OCI-LY1 (cell line): Measurements from ENCODE around the gene PTPRA.
A peak's percentile ranks its signal among the peaks of the same experiment; 100 is the strongest.

Experiments
- H2AFZ ChIP-seq: fragments of 200-600 bp; sonication (generic), shearing (Covaris generic); 2 replicates; pipeline ENCODE4 v1.6.0; 2014; ENCODE audit warnings: antibody characterized with exemption, mild to moderate bottlenecking, low read length
- H3F3A ChIP-seq: fragments of 200-600 bp; sonication (generic), shearing (Covaris generic); 2 replicates; pipeline ENCODE4 v1.6.0; 2014; ENCODE audit warnings: mild to moderate bottlenecking, antibody characterized with exemption, low read length, moderate library complexity; ENCODE audit not compliant: insufficient read depth
- H3K27ac ChIP-seq: fragments of 200-600 bp; sonication (generic); 2 replicates; pipeline ENCODE4 v1.5.1; 2014; ENCODE audit warnings: low read length, mixed run types, mild to moderate bottlenecking, low read depth; ENCODE audit not compliant: poor library complexity, severe bottlenecking
- H3K27me3 ChIP-seq: fragments of 200-600 bp; sonication (generic); 2 replicates; pipeline ENCODE4 v1.6.0; 2014; ENCODE audit warnings: antibody characterized with exemption, mild to moderate bottlenecking, low read length, moderate library complexity; ENCODE audit not compliant: insufficient read depth
- H3K36me3 ChIP-seq: fragments of 200-600 bp; sonication (generic); 2 replicates; pipeline ENCODE4 v1.6.1; 2014; ENCODE audit warnings: mild to moderate bottlenecking, antibody characterized with exemption, low read length, moderate library complexity, mixed read lengths; ENCODE audit not compliant: insufficient read depth
- H3K4me1 ChIP-seq: fragments of 200-600 bp; sonication (generic); 2 replicates; pipeline ENCODE4 v1.5.1; 2014; ENCODE audit warnings: mild to moderate bottlenecking, low read length, moderate library complexity; ENCODE audit not compliant: insufficient read depth, severe bottlenecking
- H3K4me2 ChIP-seq: fragments of 200-600 bp; sonication (generic), shearing (Covaris generic); 2 replicates; pipeline ENCODE4 v1.6.1; 2014; ENCODE audit warnings: low read length
- H3K4me3 ChIP-seq: fragments of 200-600 bp; sonication (generic); 2 replicates; pipeline ENCODE4 v1.5.1; 2014; ENCODE audit warnings: low read length, low read depth, mild to moderate bottlenecking, mixed read lengths; ENCODE audit not compliant: poor library complexity, severe bottlenecking
- H3K79me2 ChIP-seq: fragments of 200-600 bp; shearing (Covaris generic); 2 replicates; pipeline ENCODE4 v1.6.1; 2016; ENCODE audit warnings: mixed run types, low read length, mixed read lengths; ENCODE audit not compliant: insufficient read depth
- H3K9ac ChIP-seq: fragments of 200-600 bp; sonication (generic), shearing (Covaris generic); 2 replicates; pipeline ENCODE4 v1.6.1; 2014; ENCODE audit warnings: mild to moderate bottlenecking, low read length, mixed read lengths
- H3K9me2 ChIP-seq: fragments of 200-600 bp; sonication (generic), shearing (Covaris generic); 2 replicates; pipeline ENCODE4 v1.6.1; 2014; ENCODE audit warnings: low read depth, mild to moderate bottlenecking, low read length, mixed read lengths
- H3K9me3 ChIP-seq: fragments of 200-600 bp; shearing (Covaris generic); 2 replicates; pipeline ENCODE4 v1.6.1; 2014; ENCODE audit warnings: low read length, mixed read lengths
- H4K20me1 ChIP-seq: fragments of 200-600 bp; sonication (generic), shearing (Covaris generic); 2 replicates; pipeline ENCODE4 v1.6.0; 2016; ENCODE audit warnings: mild to moderate bottlenecking, low read length; ENCODE audit not compliant: insufficient read depth
- EZH2 ChIP-seq: fragments of 200-600 bp; sonication (generic), shearing (Covaris generic); IDR thresholded peaks from 2 replicates; pipeline ENCODE4 v1.8.0; 2017; ENCODE audit warnings: borderline replicate concordance, mixed run types, mild to moderate bottlenecking, antibody characterized with exemption, low read length, moderate library complexity, mixed read lengths
- TF ChIP-seq, protein P1 (sequence below): fragments of 200-600 bp; sonication (generic), shearing (Covaris generic); IDR thresholded peaks from 2 replicates; pipeline ENCODE4 v1.5.1; 2017; ENCODE audit warnings: mild to moderate bottlenecking, antibody characterized with exemption, low read length, moderate library complexity, mixed read lengths

The PTPRA gene

DNA sequence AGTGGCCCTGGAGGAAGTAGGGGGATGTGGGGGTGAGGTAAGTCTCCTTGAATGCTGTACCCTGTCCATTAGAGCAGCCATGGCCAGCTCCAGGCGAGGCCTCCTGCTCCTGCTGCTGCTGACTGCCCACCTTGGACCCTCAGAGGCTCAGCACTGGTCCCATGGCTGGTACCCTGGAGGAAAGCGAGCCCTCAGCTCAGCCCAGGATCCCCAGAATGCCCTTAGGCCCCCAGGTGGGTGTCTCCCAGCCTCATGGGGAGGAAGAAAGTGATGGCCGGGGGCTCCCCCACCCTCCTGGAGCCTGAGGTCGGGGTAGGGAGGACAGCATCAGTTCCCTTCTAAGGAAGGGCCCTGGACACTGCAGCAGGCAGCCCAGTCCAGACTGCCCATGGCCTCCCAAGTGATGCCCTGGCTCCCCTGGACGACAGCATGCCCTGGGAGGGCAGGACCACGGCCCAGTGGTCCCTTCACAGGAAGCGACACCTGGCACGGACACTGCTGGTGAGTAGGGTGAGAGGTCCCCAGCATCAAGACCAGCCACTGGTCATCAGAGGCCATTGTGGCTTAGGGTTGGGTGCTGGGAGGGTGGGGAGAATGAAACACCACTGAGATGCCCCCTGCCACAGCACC is 171.2 kb downstream of the PTPRA start:
- Histone ChIP-seq H3K4me3 (no peak overlapping the region), H3K36me3 (peaks cover 27% of the 10 kb centered on the region), H3K9me2 (no peaks in the 10 kb centered on the region), H3K79me2 (peaks cover 5% of the 10 kb centered on the region; the same call in 1 of the 2 replicates), H3K9ac (no peak overlapping the region), H2AFZ (no peak overlapping the region), H3K4me1 (peaks cover 19% of the 10 kb centered on the region), H3K4me2 (no peak overlapping the region), H3K27me3 (no peaks in the 10 kb centered on the region), H3K9me3 (no peaks in the 10 kb centered on the region), H4K20me1 (no peaks in the 10 kb centered on the region), H3F3A (no peaks in the 10 kb centered on the region), H3K27ac (no peak overlapping the region)
- TF ChIP-seq, protein P1, sequence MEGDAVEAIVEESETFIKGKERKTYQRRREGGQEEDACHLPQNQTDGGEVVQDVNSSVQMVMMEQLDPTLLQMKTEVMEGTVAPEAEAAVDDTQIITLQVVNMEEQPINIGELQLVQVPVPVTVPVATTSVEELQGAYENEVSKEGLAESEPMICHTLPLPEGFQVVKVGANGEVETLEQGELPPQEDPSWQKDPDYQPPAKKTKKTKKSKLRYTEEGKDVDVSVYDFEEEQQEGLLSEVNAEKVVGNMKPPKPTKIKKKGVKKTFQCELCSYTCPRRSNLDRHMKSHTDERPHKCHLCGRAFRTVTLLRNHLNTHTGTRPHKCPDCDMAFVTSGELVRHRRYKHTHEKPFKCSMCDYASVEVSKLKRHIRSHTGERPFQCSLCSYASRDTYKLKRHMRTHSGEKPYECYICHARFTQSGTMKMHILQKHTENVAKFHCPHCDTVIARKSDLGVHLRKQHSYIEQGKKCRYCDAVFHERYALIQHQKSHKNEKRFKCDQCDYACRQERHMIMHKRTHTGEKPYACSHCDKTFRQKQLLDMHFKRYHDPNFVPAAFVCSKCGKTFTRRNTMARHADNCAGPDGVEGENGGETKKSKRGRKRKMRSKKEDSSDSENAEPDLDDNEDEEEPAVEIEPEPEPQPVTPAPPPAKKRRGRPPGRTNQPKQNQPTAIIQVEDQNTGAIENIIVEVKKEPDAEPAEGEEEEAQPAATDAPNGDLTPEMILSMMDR = no peak
- TF ChIP-seq EZH2 = no peak

DNA sequence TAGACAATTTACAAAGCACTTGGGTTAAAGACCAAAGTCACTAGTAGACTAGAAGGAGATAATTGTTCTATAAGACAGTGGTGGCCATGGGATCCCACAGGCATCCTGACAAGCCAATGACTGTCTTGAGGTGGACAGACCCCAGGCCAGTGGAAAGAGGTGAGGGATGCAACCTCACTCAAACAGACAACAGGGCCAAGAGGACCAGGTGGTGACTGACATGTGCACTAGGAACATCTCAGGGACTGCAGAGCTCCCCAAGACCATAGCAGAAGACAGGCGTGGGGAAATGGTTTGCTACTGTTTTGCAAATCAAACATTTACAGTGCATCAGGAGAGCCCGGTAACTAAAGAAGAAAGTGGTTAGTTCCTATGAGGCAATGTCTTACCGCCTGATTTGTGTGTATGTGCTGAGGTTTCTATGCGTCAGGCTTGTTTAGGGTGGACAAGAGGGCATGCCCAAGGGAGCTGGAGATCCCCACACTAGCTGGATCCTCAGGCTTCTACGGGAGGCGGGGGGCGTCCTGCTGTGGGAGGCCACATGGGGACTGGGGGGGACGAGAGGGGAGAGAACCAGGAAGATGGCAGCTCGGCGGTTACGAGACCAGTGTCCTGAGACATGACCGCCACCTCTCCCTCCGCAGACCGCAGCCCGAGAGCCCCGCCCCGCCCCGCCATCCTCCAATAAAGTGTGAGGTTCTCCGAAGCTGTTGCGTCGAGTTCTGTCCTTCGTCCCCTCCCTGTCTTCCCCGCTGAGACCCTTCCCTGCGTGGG is 171.9 kb downstream of the PTPRA start:
- no peak overlapping the region for H3K27ac ChIP-seq

DNA sequence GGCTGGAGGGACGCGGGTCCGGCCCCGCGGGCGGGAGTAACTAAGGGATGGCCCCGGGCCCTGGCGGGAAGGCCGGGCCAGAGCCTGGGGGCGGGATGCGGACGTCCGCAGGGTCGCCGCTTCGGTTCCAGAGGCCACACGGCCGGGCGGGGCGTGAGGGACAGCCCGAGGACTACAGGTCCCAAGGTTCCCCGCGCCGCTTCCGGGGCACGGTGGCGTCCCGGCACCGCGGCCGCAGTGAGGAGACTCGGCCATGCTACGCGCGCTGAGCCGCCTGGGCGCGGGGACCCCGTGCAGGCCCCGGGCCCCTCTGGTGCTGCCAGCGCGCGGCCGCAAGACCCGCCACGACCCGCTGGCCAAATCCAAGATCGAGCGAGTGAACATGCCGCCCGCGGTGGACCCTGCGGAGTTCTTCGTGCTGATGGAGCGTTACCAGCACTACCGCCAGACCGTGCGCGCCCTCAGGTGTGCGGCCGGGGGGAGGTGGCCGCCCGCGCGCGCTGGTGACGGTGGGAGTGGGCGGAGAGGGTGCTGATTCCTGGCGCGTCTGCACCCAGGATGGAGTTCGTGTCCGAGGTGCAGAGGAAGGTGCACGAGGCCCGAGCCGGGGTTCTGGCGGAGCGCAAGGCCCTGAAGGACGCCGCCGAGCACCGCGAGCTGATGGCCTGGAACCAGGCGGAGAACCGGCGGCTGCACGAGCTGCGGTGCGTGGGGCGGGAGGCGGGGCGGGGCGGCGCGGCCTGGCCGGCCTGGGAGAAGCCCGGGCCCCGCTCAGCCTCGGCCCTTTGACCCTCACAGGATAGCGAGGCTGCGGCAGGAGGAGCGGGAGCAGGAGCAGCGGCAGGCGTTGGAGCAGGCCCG is 172.8 kb downstream of the PTPRA start, which contains the start of gene MRPS26:
Gene MRPS26, plus strand, starts transcription at position 237 of the 861 bp plus-strand sequence. Its CDS starts 17 bp downstream, at position 254.
- H3F3A ChIP-seq = peaks cover 6% of the 10 kb centered on the region
- H3K4me1 ChIP-seq = peaks cover 19% of the 10 kb centered on the region
- no peaks in the 10 kb centered on the region for H3K27me3 ChIP-seq
- peak within 1 kb of the TSS; percentile 81 for H3K4me3 ChIP-seq
- peak within 1 kb of the TSS; percentile 86 for H3K4me2 ChIP-seq
- H3K9me3 ChIP-seq = no peaks in the 10 kb centered on the region
- H3K36me3 ChIP-seq = peaks cover 33% of the 10 kb centered on the region
- no peaks in the 10 kb centered on the region for H3K9me2 ChIP-seq
- no peak within 1 kb of the TSS for H2AFZ ChIP-seq
- peaks cover 5% of the 10 kb centered on the region; the same call in 1 of the 2 replicates for H3K79me2 ChIP-seq
- H3K27ac ChIP-seq = no peak within 1 kb of the TSS
- no peaks in the 10 kb centered on the region for H4K20me1 ChIP-seq
- TF ChIP-seq EZH2 = no peak
- peak within 1 kb of the TSS; percentile 73 for H3K9ac ChIP-seq

More for the DNA sequence above, 171.9 kb downstream of the PTPRA start:
- peaks cover 5% of the 10 kb centered on the region; the same call in 1 of the 2 replicates for H3K79me2 ChIP-seq
- H3K9ac ChIP-seq = peak overlapping the region; percentile 73
- H4K20me1 ChIP-seq = no peaks in the 10 kb centered on the region
- no peaks in the 10 kb centered on the region for H3K9me3 ChIP-seq
- peak overlapping the region; percentile 86 for H3K4me2 ChIP-seq
- peaks cover 19% of the 10 kb centered on the region for H3K4me1 ChIP-seq
- peaks cover under 1% of the 10 kb centered on the region; the same call in 1 of the 2 replicates for H3F3A ChIP-seq
- H3K27me3 ChIP-seq = no peaks in the 10 kb centered on the region
- H3K9me2 ChIP-seq = no peaks in the 10 kb centered on the region
- H3K4me3 ChIP-seq = peak overlapping the region; percentile 81
- no peak overlapping the region for H2AFZ ChIP-seq
- no peak for TF ChIP-seq EZH2
- TF ChIP-seq, protein P1 = no peak
- peaks cover 27% of the 10 kb centered on the region for H3K36me3 ChIP-seq
